SH-SY5Y (cell line): Measurements from ENCODE around the gene AKR1C8.

ENCODE experiments used
- GATA2 ChIP-seq: IDR thresholded peaks from 2 replicates; pipeline ENCODE4 v1.6.1; 2011; ENCODE audit warnings: mild to moderate bottlenecking, low read depth, low read length
- GATA3 ChIP-seq: IDR thresholded peaks from 2 replicates; pipeline ENCODE4 v1.6.1; 2011; ENCODE audit warnings: low read depth, mild to moderate bottlenecking, low read length, moderate library complexity

GRCh38 chr10:5194431-5194830 lies 9.5 kb upstream of the AKR1C8 start:
- TF ChIP-seq GATA2 (no peak), GATA3 (no peak)
